GM23338 (cell line): ENCODE results near the gene LDLRAD3. TPM values are rescaled to one million over a fixed set of nuclear protein-coding genes. Genes with fewer than 3 reads are reported as not detected.

Experiments used
- ATAC-seq: fragments of 200-7000 bp; cut with Tn5 transposase; 3 replicates; pipeline ENCODE4 v1.9.1; 2020
- DNase-seq: peaks from one replicate; pipeline ENCODE4 v3.0.0-alpha.2; 2015; ENCODE audit warnings: low spot score
- H2AFZ ChIP-seq: fragments of 200-600 bp; sonication (generic); 2 replicates; pipeline ENCODE4 v1.8.0; 2016; ENCODE audit warnings: antibody characterized with exemption, mild to moderate bottlenecking, moderate library complexity
- H3F3A ChIP-seq: fragments of 200-600 bp; sonication (generic); replicated peaks from 2 replicates; pipeline ENCODE4 v1.8.0; 2017; ENCODE audit warnings: antibody characterized with exemption, mixed run types, low read depth
- H3K27ac ChIP-seq: fragments of 200-600 bp; sonication (generic); 2 replicates; pipeline ENCODE4 v1.6.1; 2016; ENCODE audit warnings: low read depth
- H3K27me3 ChIP-seq: fragments of 200-600 bp; sonication (generic); 2 replicates; pipeline ENCODE4 v1.8.0; 2016; ENCODE audit warnings: mild to moderate bottlenecking, mixed run types, moderate library complexity; ENCODE audit not compliant: insufficient read depth
- H3K36me3 ChIP-seq: fragments of 200-600 bp; sonication (generic); 2 replicates; pipeline ENCODE4 v1.8.0; 2016; ENCODE audit warnings: mild to moderate bottlenecking; ENCODE audit not compliant: insufficient read depth
- H3K4me1 ChIP-seq: fragments of 200-600 bp; sonication (generic); 2 replicates; pipeline ENCODE4 v1.8.0; 2016; ENCODE audit warnings: mild to moderate bottlenecking, moderate library complexity; ENCODE audit not compliant: insufficient read depth
- H3K4me2 ChIP-seq: fragments of 200-600 bp; sonication (generic); 2 replicates; pipeline ENCODE4 v1.7.1; 2017; ENCODE audit warnings: mixed run types
- H3K4me3 ChIP-seq: fragments of 200-600 bp; sonication (generic); 2 replicates; pipeline ENCODE4 v1.6.1; 2016; ENCODE audit warnings: mixed run types
- H3K79me2 ChIP-seq: fragments of 200-600 bp; sonication (generic); replicated peaks from 2 replicates; pipeline ENCODE4 v1.8.0; 2017; ENCODE audit warnings: mild to moderate bottlenecking; ENCODE audit not compliant: insufficient read depth
- H3K9me2 ChIP-seq: fragments of 200-600 bp; sonication (generic); 2 replicates; pipeline ENCODE4 v1.8.0; 2017; ENCODE audit not compliant: insufficient read depth
- H4K20me1 ChIP-seq: fragments of 200-600 bp; sonication (generic); replicated peaks from 2 replicates; pipeline ENCODE4 v1.8.0; 2017; ENCODE audit warnings: mild to moderate bottlenecking; ENCODE audit not compliant: insufficient read depth
- H3K27ac Mint-ChIP-seq: 2 replicates; pipeline ENCODE4 v1.8.0; 2020; ENCODE audit warnings: inconsistent platforms, mild to moderate bottlenecking, moderate library complexity, mixed read lengths
- H3K27me3 Mint-ChIP-seq: 3 replicates; pipeline ENCODE4 v1.8.0; 2022; ENCODE audit warnings: low read depth, mild to moderate bottlenecking, moderate library complexity, mixed read lengths, inconsistent platforms; ENCODE audit not compliant: insufficient read depth, poor library complexity
- H3K36me3 Mint-ChIP-seq: 3 replicates; pipeline ENCODE4 v1.8.0; 2021; ENCODE audit warnings: low read depth, mild to moderate bottlenecking, inconsistent platforms, moderate library complexity, mixed read lengths
- H3K4me1 Mint-ChIP-seq: 3 replicates; pipeline ENCODE4 v1.8.0; 2020; ENCODE audit warnings: mild to moderate bottlenecking, inconsistent platforms, mixed read lengths
- H3K4me3 Mint-ChIP-seq: 3 replicates; pipeline ENCODE4 v1.8.0; 2021; ENCODE audit warnings: moderate library complexity, mild to moderate bottlenecking, inconsistent platforms, mixed read lengths
- H3K9me3 Mint-ChIP-seq: 3 replicates; pipeline ENCODE4 v1.8.0; 2020; ENCODE audit warnings: moderate library complexity, mild to moderate bottlenecking, inconsistent platforms, mixed read lengths
- ETS1 ChIP-seq: IDR thresholded peaks from 2 replicates; pipeline ENCODE4 v1.6.1; 2016; ENCODE audit warnings: antibody characterized with exemption
- STAT1 ChIP-seq: IDR thresholded peaks from one replicate; pipeline ENCODE4 v1.6.1; 2016; ENCODE audit warnings: antibody characterized with exemption; ENCODE audit not compliant: unreplicated experiment
- ZNF114 ChIP-seq: fragments of 250-450 bp; sonication (Bioruptor Pico); IDR thresholded peaks from 2 replicates; pipeline ENCODE4 v1.5.0; 2020; ENCODE audit warnings: mild to moderate bottlenecking, moderate library complexity
- ZNF462 ChIP-seq: fragments of 250-450 bp; sonication (Bioruptor Pico); IDR thresholded peaks from 2 replicates; pipeline ENCODE4 v1.5.0; 2020; ENCODE audit warnings: mild to moderate bottlenecking, moderate library complexity
- polyA plus RNA-seq: library from polyadenylated mRNA; unstranded; fragments of >200 nt; fragmentation: Nextera tagmentation; extraction: Ambion mirVana; gene quantifications from 2 replicates; pipeline ENCODE4 v1.2.1, GENCODE V29; 2016
- total RNA-seq: library from RNA; depleted of rRNA; stranded (reverse); fragments of >200 nt; shearing (Covaris generic); gene quantifications from 2 replicates; pipeline ENCODE4 v1.2.3, GENCODE V29; 2014

The LDLRAD3 gene
- total and polyA plus RNA-seq, 2 experiments from 2014 or later: 8.5 to 19.4 TPM

- no peak for TF ChIP-seq ZNF462 (CRISPR knock-in tag)
- no peak for TF ChIP-seq ETS1
Observed at GRCh38 chr11:36195496-36196354, 251.9 kb downstream of the LDLRAD3 start (continued).

- Histone ChIP-seq H3K27ac (no peak overlapping the region), H3K4me1 (peaks cover 17% of the 10 kb centered on the region), H3K27me3 (no peaks in the 10 kb centered on the region), H3F3A (no peaks in the 10 kb centered on the region), H3K79me2 (no peaks in the 10 kb centered on the region), H2AFZ (no peak overlapping the region), H3K4me2 (peak overlapping the region; percentile 19), H4K20me1 (no peaks in the 10 kb centered on the region; the same call in 1 of the 2 replicates), H3K36me3 (no peaks in the 10 kb centered on the region), H3K4me3 (no peak overlapping the region), H3K9me2 (peaks cover 5% of the 10 kb centered on the region)
- Mint-ChIP-seq H3K27ac (peak overlapping the region; percentile 33), H3K4me3 (no peak overlapping the region; the same call in 2 of the 3 replicates), H3K9me3 (no peaks in the 10 kb centered on the region; the same call in 2 of the 3 replicates), H3K36me3 (no peaks in the 10 kb centered on the region; the same call in 1 of the 3 replicates), H3K4me1 (peaks cover 22% of the 10 kb centered on the region), H3K27me3 (peaks cover 8% of the 10 kb centered on the region)
- peak; percentile 56 for ATAC-seq
- DNase-seq: no peak
- TF ChIP-seq ZNF462 (CRISPR knock-in tag): no peak
- no peak for TF ChIP-seq ZNF114
- no peak for TF ChIP-seq ETS1
- no peak for TF ChIP-seq STAT1
Observed at GRCh38 chr11:36196411-36196998, 252.6 kb downstream of the LDLRAD3 start.
